Subcutaneous adipose tissue (tissue), 4 donors: ENCODE results near the gene ADAM10. TPM values are rescaled to one million over a fixed set of nuclear protein-coding genes. Genes with fewer than 3 reads are reported as not detected.

Experiments
- CTCF ChIP-seq: fragments of 450-650 bp; IDR thresholded peaks from one replicate; pipeline ENCODE4 v1.5.1; 2016; ENCODE audit warnings: low read depth, mild to moderate bottlenecking, control low read depth, antibody characterized with exemption, moderate library complexity
- total RNA-seq, 4 donors: library from RNA; depleted of rRNA; stranded (reverse); fragments of >200 nt; gene quantifications; one replicate each; pipeline ENCODE4 v1.1.0, GENCODE V29; 2016

The ADAM10 gene
- total RNA-seq, 4 donors from 2014 or later, result 55.4 to 105 (median 57.6) TPM

GRCh38 chr15:58641660-58642059, 107.8 kb downstream of the ADAM10 start:
- TF ChIP-seq CTCF, result no peak

GRCh38 chr15:58639992-58640391, 109.5 kb downstream of the ADAM10 start:
- no peak for TF ChIP-seq CTCF

- no peak for TF ChIP-seq CTCF
Observed at GRCh38 chr15:58639002-58639756, 110.3 kb downstream of the ADAM10 start.

GRCh38 chr15:58632789-58633188, 116.7 kb downstream of the ADAM10 start:
- TF ChIP-seq CTCF, result no peak

- TF ChIP-seq CTCF, result no peak
Observed at GRCh38 chr15:58631319-58631718, 118.2 kb downstream of the ADAM10 start.

GRCh38 chr15:58629625-58630024, 119.9 kb downstream of the ADAM10 start:
- no peak for TF ChIP-seq CTCF

- TF ChIP-seq CTCF, result no peak
Observed at GRCh38 chr15:58628206-58628947, 121.1 kb downstream of the ADAM10 start.
